Ovary (tissue), 9 donors: ENCODE results near the gene FAM163B. TPM values are rescaled to one million over a fixed set of nuclear protein-coding genes. Genes with fewer than 3 reads are reported as not detected.

Source experiments
- DNase-seq, 5 donors: peaks; one replicate each; pipeline ENCODE4 v3.0.0-alpha.2; 2019 to 2020
- H3K27ac ChIP-seq, 2 donors: fragments of 200-600 bp; one replicate each; pipeline versions ENCODE4 v1.5.1 to v1.8.0; 2019 to 2022
- H3K27me3 ChIP-seq: fragments of 200-600 bp; one replicate; pipeline ENCODE4 v1.8.0; 2022
- H3K36me3 ChIP-seq: fragments of 200-600 bp; sonication (generic); one replicate; pipeline ENCODE4 v1.5.1; 2019
- H3K4me1 ChIP-seq: one replicate; pipeline ENCODE4 v1.8.1; 2013; ENCODE audit warnings: mild to moderate bottlenecking, moderate library complexity; ENCODE audit not compliant: insufficient read depth
- H3K4me3 ChIP-seq: fragments of 200-600 bp; sonication (generic); one replicate; pipeline ENCODE4 v1.5.1; 2017
- H3K9me3 ChIP-seq, 2 donors: fragments of 200-600 bp in 1 of 2; sonication (generic) in 1 of 2; one replicate each; pipeline versions ENCODE4 v1.5.1 to v1.8.1; 2013 to 2019; ENCODE audit warnings: mild to moderate bottlenecking in 1 of 2, moderate library complexity in 1 of 2
- EP300 ChIP-seq: sonication (generic); formaldehyde crosslinking; IDR thresholded peaks from one replicate; pipeline ENCODE4 v1.6.1; 2017; ENCODE audit warnings: antibody characterized with exemption
- POLR2A ChIP-seq: fragments of 450-650 bp; IDR thresholded peaks from one replicate; pipeline ENCODE4 v1.6.1; 2017; ENCODE audit warnings: antibody characterized with exemption, mild to moderate bottlenecking, moderate library complexity
- WGBS, 3 donors: extraction: QIAGEN DNeasy Blood & Tissue Kit in 1 of 3; methylation state at CpG; one replicate each; pipeline versions ENCODE4 v1.1.5 to v1.1.7; 2013 to 2017; 5-methylcytosine and 5-hydroxymethylcytosine counted together
- intact Hi-C, 4 donors: fragments of 100-400 bp; cut with DNase I; formaldehyde crosslinking; loops; one replicate each; pipeline versions ENCODE4 v1.11.0 to v1.15.1; 2022 to 2023
- polyA plus RNA-seq, 2 donors: library from polyadenylated mRNA; stranded (reverse); fragments of 200-250 nt in 1 of 2; fragments of 350-450 nt in 1 of 2; fragmentation: Illumina TruSeq in 1 of 2; extraction: RNeasy Lipid Tissue Mini Kit (QIAGEN cat#74804) in 1 of 2; gene quantifications; one replicate each; pipeline ENCODE4 v1.2.3, GENCODE V29; 2013 to 2014
- total RNA-seq, 7 donors: library from RNA; depleted of rRNA in 2 of 7; stranded (reverse); fragments of >200 nt in 2 of 7; fragmentation: NEBNext Ultra II Directional in 3 of 7; extraction: Animal tissue kit (Norgen Biotek cat#: 25700) in 3 of 7; gene quantifications; one replicate each; pipeline versions ENCODE4 v1.1.0 to v1.2.4, GENCODE V29; 2016 to 2023
- TF ChIP-seq, protein P1 (sequence below), 3 donors: fragments of 450-650 bp in 2 of 3; fragments of 200-600 bp in 1 of 3; IDR thresholded peaks; one replicate each; pipeline versions ENCODE4 v1.5.1 to v1.8.0; 2016 to 2022; ENCODE audit warnings: antibody characterized with exemption in 3 of 3, mild to moderate bottlenecking in 1 of 3
- donor health status: DM: no; HTN: no; CAD: no; lungs with moderate emphysema.
- donor health status: DM: no; HTN: no; CAD: no.
- donor health status: Bipolar disorder and iron deficiency.
- donor health status: DM: yes; HTN: yes; CAD: no.
- donor health status: DM: no; HTN: no; CAD: no.
- donor health status: DM: yes; HTN: yes; CAD: no.

The FAM163B gene
- total and polyA plus RNA-seq, 9 donors: 0.21 to 0.30 TPM; not detected in 7

DNA sequence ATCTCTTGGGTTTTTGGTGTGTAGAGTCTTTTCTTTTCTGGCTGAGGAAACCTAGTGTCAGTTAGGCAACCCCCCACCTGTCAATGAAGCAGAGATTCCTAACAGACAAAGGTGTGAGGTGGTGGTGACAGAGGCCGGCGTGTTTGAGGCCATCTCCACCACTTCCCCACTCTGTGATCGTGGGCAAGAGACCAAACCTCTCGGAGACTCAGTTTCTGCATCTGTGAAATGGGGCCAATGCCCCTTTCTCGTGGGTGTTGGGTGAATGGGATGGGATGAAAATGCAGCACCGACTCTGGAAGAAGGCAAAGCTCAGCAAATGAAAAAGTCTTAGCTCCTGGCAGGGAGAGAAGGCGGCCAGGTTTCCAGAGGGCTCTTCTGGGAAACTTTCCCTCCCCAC is 807 bp downstream of the FAM163B start:
- TF ChIP-seq EP300: no peak
- TF ChIP-seq, protein P1, sequence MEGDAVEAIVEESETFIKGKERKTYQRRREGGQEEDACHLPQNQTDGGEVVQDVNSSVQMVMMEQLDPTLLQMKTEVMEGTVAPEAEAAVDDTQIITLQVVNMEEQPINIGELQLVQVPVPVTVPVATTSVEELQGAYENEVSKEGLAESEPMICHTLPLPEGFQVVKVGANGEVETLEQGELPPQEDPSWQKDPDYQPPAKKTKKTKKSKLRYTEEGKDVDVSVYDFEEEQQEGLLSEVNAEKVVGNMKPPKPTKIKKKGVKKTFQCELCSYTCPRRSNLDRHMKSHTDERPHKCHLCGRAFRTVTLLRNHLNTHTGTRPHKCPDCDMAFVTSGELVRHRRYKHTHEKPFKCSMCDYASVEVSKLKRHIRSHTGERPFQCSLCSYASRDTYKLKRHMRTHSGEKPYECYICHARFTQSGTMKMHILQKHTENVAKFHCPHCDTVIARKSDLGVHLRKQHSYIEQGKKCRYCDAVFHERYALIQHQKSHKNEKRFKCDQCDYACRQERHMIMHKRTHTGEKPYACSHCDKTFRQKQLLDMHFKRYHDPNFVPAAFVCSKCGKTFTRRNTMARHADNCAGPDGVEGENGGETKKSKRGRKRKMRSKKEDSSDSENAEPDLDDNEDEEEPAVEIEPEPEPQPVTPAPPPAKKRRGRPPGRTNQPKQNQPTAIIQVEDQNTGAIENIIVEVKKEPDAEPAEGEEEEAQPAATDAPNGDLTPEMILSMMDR (IDR thresholded peaks at IDR 0.05): no peak
- TF ChIP-seq POLR2A: no peak
- 69 to 77% (median 76%) methylated on average over 7 of the region's 7 CpGs for WGBS, 3 donors
- H3K4me1 ChIP-seq: peaks cover 5% of the 10 kb centered on the region
- no peaks in the 10 kb centered on the region for H3K9me3 ChIP-seq
- no peaks in the 10 kb centered on the region for H3K36me3 ChIP-seq
- no peak overlapping the region for H3K27ac ChIP-seq
- intact Hi-C loops: no loop called here
- H3K27me3 ChIP-seq: no peaks in the 10 kb centered on the region
- no peak for DNase-seq
- H3K4me3 ChIP-seq: no peak overlapping the region

DNA sequence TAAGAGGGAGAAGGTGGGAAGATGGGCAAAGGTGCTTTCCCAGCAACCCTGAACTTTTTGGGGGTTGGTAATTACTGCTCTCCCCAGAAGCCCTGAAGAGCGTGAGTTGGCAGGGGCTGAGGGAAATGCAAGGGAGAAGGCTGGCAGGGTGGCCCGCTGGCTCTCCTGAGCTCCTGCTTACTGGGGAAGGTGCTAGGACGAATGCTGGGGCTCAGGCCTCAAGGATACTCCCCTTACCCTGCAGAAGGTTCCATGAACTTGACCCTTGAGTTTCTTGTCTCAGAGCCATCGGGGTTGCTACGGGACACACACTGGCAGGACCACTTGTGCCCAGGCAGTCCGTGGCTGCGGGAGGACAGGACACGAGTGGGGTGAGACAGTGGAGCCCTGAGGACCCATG is 1.2 kb downstream of the FAM163B start:
- H3K27me3 ChIP-seq: no peaks in the 10 kb centered on the region
- no peak overlapping the region for H3K4me3 ChIP-seq
- WGBS, 3 donors: 73 to 82% (median 81%) methylated on average over 8 of the region's 8 CpGs
- no peaks in the 10 kb centered on the region for H3K9me3 ChIP-seq
- H3K27ac ChIP-seq: no peak overlapping the region
- intact Hi-C loops: no loop called here
- TF ChIP-seq EP300 (no peak), POLR2A (no peak)
- TF ChIP-seq, protein P1 (IDR thresholded peaks at IDR 0.05): no peak
- no peak for DNase-seq
- H3K4me1 ChIP-seq: peaks cover 5% of the 10 kb centered on the region
- no peaks in the 10 kb centered on the region for H3K36me3 ChIP-seq

GRCh38 chr9:133607381-133607780 is 1.8 kb downstream of the FAM163B start:
- TF ChIP-seq POLR2A (no peak), EP300 (no peak)
- TF ChIP-seq, protein P1 (IDR thresholded peaks at IDR 0.05): no peak
- intact Hi-C loops: no loop called here
- DNase-seq: no peak
- Histone ChIP-seq H3K36me3 (no peaks in the 10 kb centered on the region), H3K9me3 (no peaks in the 10 kb centered on the region), H3K27ac (no peak overlapping the region), H3K4me3 (no peak overlapping the region), H3K4me1 (peaks cover 5% of the 10 kb centered on the region), H3K27me3 (no peaks in the 10 kb centered on the region)
- WGBS, 3 donors: 34 to 49% (median 39%) methylated on average over 7 of the region's 7 CpGs

- H3K4me1 ChIP-seq: peaks cover 5% of the 10 kb centered on the region
- TF ChIP-seq EP300: no peak
- no peak for TF ChIP-seq POLR2A
- TF ChIP-seq, protein P1 (IDR thresholded peaks at IDR 0.05): no peak
- DNase-seq: no peak
- WGBS, 3 donors: 43 to 51% (median 48%) methylated on average over 8 of the region's 8 CpGs
- no peak overlapping the region for H3K4me3 ChIP-seq
- H3K27ac ChIP-seq: no peak overlapping the region
- H3K27me3 ChIP-seq: no peaks in the 10 kb centered on the region
- no peaks in the 10 kb centered on the region for H3K36me3 ChIP-seq
- intact Hi-C loops: no loop called here
- no peaks in the 10 kb centered on the region for H3K9me3 ChIP-seq
Observed at GRCh38 chr9:133606708-133607025, 2.5 kb downstream of the FAM163B start.
